Keratinocyte (primary cell): Measurements from ENCODE around the gene MEG3. TPM values are rescaled to one million over a fixed set of nuclear protein-coding genes. Genes with fewer than 3 reads are reported as not detected.

Experiments
- DNase-seq: peaks from one replicate; pipeline ENCODE4 v3.0.0-alpha.2; 2011; ENCODE audit warnings: low read depth, missing footprints, low spot score
- FAIRE-seq: peaks from 2 replicates; lab custom pipeline; 2011; peaks lifted over from hg19 to GRCh38; lab: Jason Lieb, UNC
- H2AFZ ChIP-seq: 2 replicates; pipeline ENCODE4 v1.6.0; 2012; ENCODE audit warnings: low read length, control low read depth, inconsistent platforms; ENCODE audit not compliant: control insufficient read depth
- H3K27ac ChIP-seq: 2 replicates; pipeline ENCODE4 v1.5.1; 2011; ENCODE audit warnings: low read length; ENCODE audit not compliant: control insufficient read depth, insufficient read depth
- H3K27me3 ChIP-seq: 3 replicates; pipeline ENCODE4 v1.6.0; 2011; ENCODE audit warnings: low read length; ENCODE audit not compliant: control insufficient read depth, insufficient read depth; ENCODE audit errors: extremely low read depth
- H3K36me3 ChIP-seq, 2 experiments: 2 replicates in 1 of 2; 3 replicates in 1 of 2; pipeline ENCODE4 v1.5.1; 2011; ENCODE audit warnings: low read length in 2 of 2, mild to moderate bottlenecking in 1 of 2; ENCODE audit not compliant: control insufficient read depth in 2 of 2, insufficient read depth in 2 of 2; ENCODE audit errors: extremely low read depth in 1 of 2
- H3K4me1 ChIP-seq: 3 replicates; pipeline ENCODE4 v1.5.1; 2011; ENCODE audit warnings: low read length; ENCODE audit not compliant: control insufficient read depth, insufficient read depth; ENCODE audit errors: extremely low read depth
- H3K4me2 ChIP-seq: 3 replicates; pipeline ENCODE4 v1.6.0; 2011; ENCODE audit warnings: low read depth, low read length; ENCODE audit not compliant: control insufficient read depth, insufficient read depth; ENCODE audit errors: extremely low read depth
- H3K4me3 ChIP-seq, 3 experiments: fragments of 200-600 bp in 1 of 3; sonication (generic) in 1 of 3; 2 replicates in 2 of 3; 3 replicates in 1 of 3; pipeline ENCODE4 v1.5.1; 2011 to 2016; ENCODE audit warnings: low read length in 3 of 3, mild to moderate bottlenecking in 3 of 3, control low read depth in 2 of 3, inconsistent platforms in 1 of 3, low read depth in 1 of 3, mixed read lengths in 1 of 3, mixed run types in 1 of 3, moderate library complexity in 1 of 3; ENCODE audit not compliant: control insufficient read depth in 2 of 3, insufficient read depth in 2 of 3; ENCODE audit errors: extremely low read depth in 1 of 3
- H3K79me2 ChIP-seq: 2 replicates; pipeline ENCODE4 v1.6.0; 2012; ENCODE audit warnings: low read length; ENCODE audit not compliant: control insufficient read depth, insufficient read depth
- H3K9ac ChIP-seq: 3 replicates; pipeline ENCODE4 v1.6.0; 2011; ENCODE audit warnings: low read length; ENCODE audit not compliant: control insufficient read depth, insufficient read depth; ENCODE audit errors: extremely low read depth
- H3K9me1 ChIP-seq: 3 replicates; pipeline ENCODE4 v1.6.0; 2011; ENCODE audit warnings: low read length; ENCODE audit not compliant: control insufficient read depth, insufficient read depth; ENCODE audit errors: extremely low read depth
- H3K9me3 ChIP-seq: 2 replicates; pipeline ENCODE4 v1.5.1; 2012; ENCODE audit warnings: low read depth, low read length; ENCODE audit not compliant: control insufficient read depth
- H4K20me1 ChIP-seq: 3 replicates; pipeline ENCODE4 v1.6.0; 2011; ENCODE audit warnings: low read length; ENCODE audit not compliant: control insufficient read depth, insufficient read depth; ENCODE audit errors: extremely low read depth
- CTCF ChIP-seq, 3 experiments: IDR thresholded peaks in 1 of 3; conservative IDR thresholded peaks in 1 of 3; optimal IDR thresholded peaks in 1 of 3; 2 replicates in 2 of 3; 3 replicates in 1 of 3; pipeline versions ENCODE3 to v1.5.1; 2011; ENCODE audit warnings: low read length in 3 of 3, mild to moderate bottlenecking in 3 of 3, moderate library complexity in 2 of 3, control low read depth in 1 of 3, inconsistent platforms in 1 of 3; ENCODE audit not compliant: insufficient read depth in 2 of 3; ENCODE audit errors: extremely low read depth in 1 of 3
- EZH2 ChIP-seq: IDR thresholded peaks from one replicate; pipeline ENCODE4 v1.6.1; 2012; ENCODE audit warnings: inconsistent platforms, mild to moderate bottlenecking, low read length, moderate library complexity
- dilution Hi-C: fragments of 300-500 bp; cut with MboI; formaldehyde crosslinking; loops from one replicate; pipeline ENCODE4 v1.7.0; 2020; ENCODE audit warnings: low sequenced_read_pairs; ENCODE audit not compliant: extremely low pct_ligation_motif_present
- polyA plus RNA-seq, 5 experiments: library from polyadenylated mRNA; depleted of rRNA in 3 of 5; stranded (reverse) in 3 of 5; stranded (forward) in 1 of 5; unstranded in 1 of 5; fragments of >200 nt; gene quantifications; 1 replicate in 1 of 5; 2 replicates in 3 of 5; 3 replicates in 1 of 5; pipeline versions ENCODE4 v1.2.1 to v1.2.3, GENCODE V29; 2011 to 2012; ENCODE audit warnings: missing spikeins in 2 of 5, low read depth in 1 of 5, low replicate concordance in 1 of 5

The MEG3 gene
- polyA plus RNA-seq, 1 donor (not counting 4 experiments of a cell fraction or from before 2014, with no cell fraction given): 5.6 TPM

GRCh38 chr14:100842799-100843198 is 16.9 kb downstream of the MEG3 start:
- no peak overlapping the region for H3K27ac ChIP-seq
- H3K4me3 ChIP-seq: no peak overlapping the region
- dilution Hi-C loops: no loop called here
- no peaks in the 10 kb centered on the region for H3K36me3 ChIP-seq
- H4K20me1 ChIP-seq: no peaks in the 10 kb centered on the region
- no peaks in the 10 kb centered on the region for H3K9me1 ChIP-seq
- TF ChIP-seq CTCF (optimal IDR thresholded peaks at IDR 0.05 in 1 of 3, IDR thresholded peaks at IDR 0.05 in 1 of 3, conservative IDR thresholded peaks at IDR 0.05 in 1 of 3; ENCODE audit: extremely low read depth in 1 of 3, insufficient read depth in 2 of 3, low read length in 3 of 3): no peak
- no peak for TF ChIP-seq EZH2
- no peak overlapping the region for H3K4me2 ChIP-seq
- no peak overlapping the region for H2AFZ ChIP-seq
- no peak for DNase-seq
- H3K9ac ChIP-seq: no peak overlapping the region
- no peaks in the 10 kb centered on the region for H3K9me3 ChIP-seq
- no peaks in the 10 kb centered on the region for H3K4me1 ChIP-seq
- H3K27me3 ChIP-seq: no peaks in the 10 kb centered on the region
- no peak for FAIRE-seq
- no peaks in the 10 kb centered on the region for H3K79me2 ChIP-seq

- no peaks in the 10 kb centered on the region for H4K20me1 ChIP-seq
- no peak overlapping the region for H3K9ac ChIP-seq
- no peak overlapping the region for H3K27ac ChIP-seq
- dilution Hi-C loops: no loop called here
- no peak for DNase-seq
- H3K36me3 ChIP-seq: no peaks in the 10 kb centered on the region
- no peaks in the 10 kb centered on the region for H3K4me1 ChIP-seq
- H3K27me3 ChIP-seq: no peaks in the 10 kb centered on the region
- H3K9me3 ChIP-seq: no peaks in the 10 kb centered on the region
- H2AFZ ChIP-seq: no peak overlapping the region
- H3K79me2 ChIP-seq: no peaks in the 10 kb centered on the region
- no peak for TF ChIP-seq CTCF (optimal IDR thresholded peaks at IDR 0.05 in 1 of 3, IDR thresholded peaks at IDR 0.05 in 1 of 3, conservative IDR thresholded peaks at IDR 0.05 in 1 of 3; ENCODE audit: extremely low read depth in 1 of 3, insufficient read depth in 2 of 3, low read length in 3 of 3)
- no peak for TF ChIP-seq EZH2
- FAIRE-seq: no peak
- H3K4me2 ChIP-seq: no peak overlapping the region
- no peak overlapping the region for H3K4me3 ChIP-seq
- H3K9me1 ChIP-seq: no peaks in the 10 kb centered on the region
Measured at GRCh38 chr14:100844082-100844408, 18.1 kb downstream of the MEG3 start.
